ENCODE data around the gene H2AZ1. TPM values are rescaled to one million over a fixed set of nuclear protein-coding genes. Genes with fewer than 3 reads are reported as not detected.

The H2AZ1 gene
- total and polyA plus RNA-seq, 2 donors (not counting 1 experiment from before 2014, with no cell fraction given): 95.9 to 105 TPM

- Histone ChIP-seq H3K27ac (ENCODE audit: low read length in 2 of 2) (no peak overlapping the region), H2AFZ (ENCODE audit: insufficient read depth, low read depth, low read length, poor library complexity, severe bottlenecking) (no peak overlapping the region), H4K20me1 (ENCODE audit: control insufficient read depth, insufficient read depth, low read length, poor library complexity, severe bottlenecking) (peaks cover 51% of the 10 kb centered on the region), H3K9ac (ENCODE audit: low read length) (no peak overlapping the region), H3K36me3 (replicated peaks in 1 of 2; ENCODE audit: control extremely low read depth in 1 of 2, control insufficient read depth in 1 of 2, extremely low read depth in 1 of 2, insufficient read depth in 2 of 2, low read length in 1 of 2) (peaks cover 8 to 17% of the 10 kb centered on the region in 2 experiments), H3K4me2 (replicated peaks; ENCODE audit: low read depth, low read length, poor library complexity, severe bottlenecking) (no peak overlapping the region), H3K9me3 (ENCODE audit: control extremely low read depth in 1 of 3, control insufficient read depth in 2 of 3, insufficient read depth in 1 of 3, low read length in 2 of 3) (peaks cover 4 to 12% (median 9%) of the 10 kb centered on the region in 3 donors), H3K27me3 (replicated peaks in 1 of 4; ENCODE audit: control extremely low read depth in 1 of 4, control insufficient read depth in 3 of 4, insufficient read depth in 4 of 4, low read length in 3 of 4) (no peaks in the 10 kb centered on the region), H3K4me1 (ENCODE audit: control insufficient read depth in 2 of 2, insufficient read depth in 2 of 2, low read length in 2 of 2) (no peaks in the 10 kb centered on the region), H3K79me2 (ENCODE audit: control insufficient read depth, insufficient read depth, low read length) (peaks cover 96% of the 10 kb centered on the region), H3K4me3 (ENCODE audit: control extremely low read depth in 1 of 5, extremely low read depth in 1 of 5, insufficient read depth in 1 of 5, low read depth in 2 of 5, low read length in 4 of 5) (no peak overlapping the region)
- no peak for ATAC-seq (ENCODE audit: low read depth)
- ChIA-PET CTCF (no interaction called here), POLR2A (no interaction called here)
- Mint-ChIP-seq H3K9me3 (ENCODE audit: insufficient read depth) (peaks cover 2% of the 10 kb centered on the region), H3K27me3 (no peaks in the 10 kb centered on the region), H3K4me1 (peaks cover 24% of the 10 kb centered on the region), H3K27ac (no peak overlapping the region), H3K4me3 (no peak overlapping the region)
- TF ChIP-seq, protein P1, sequence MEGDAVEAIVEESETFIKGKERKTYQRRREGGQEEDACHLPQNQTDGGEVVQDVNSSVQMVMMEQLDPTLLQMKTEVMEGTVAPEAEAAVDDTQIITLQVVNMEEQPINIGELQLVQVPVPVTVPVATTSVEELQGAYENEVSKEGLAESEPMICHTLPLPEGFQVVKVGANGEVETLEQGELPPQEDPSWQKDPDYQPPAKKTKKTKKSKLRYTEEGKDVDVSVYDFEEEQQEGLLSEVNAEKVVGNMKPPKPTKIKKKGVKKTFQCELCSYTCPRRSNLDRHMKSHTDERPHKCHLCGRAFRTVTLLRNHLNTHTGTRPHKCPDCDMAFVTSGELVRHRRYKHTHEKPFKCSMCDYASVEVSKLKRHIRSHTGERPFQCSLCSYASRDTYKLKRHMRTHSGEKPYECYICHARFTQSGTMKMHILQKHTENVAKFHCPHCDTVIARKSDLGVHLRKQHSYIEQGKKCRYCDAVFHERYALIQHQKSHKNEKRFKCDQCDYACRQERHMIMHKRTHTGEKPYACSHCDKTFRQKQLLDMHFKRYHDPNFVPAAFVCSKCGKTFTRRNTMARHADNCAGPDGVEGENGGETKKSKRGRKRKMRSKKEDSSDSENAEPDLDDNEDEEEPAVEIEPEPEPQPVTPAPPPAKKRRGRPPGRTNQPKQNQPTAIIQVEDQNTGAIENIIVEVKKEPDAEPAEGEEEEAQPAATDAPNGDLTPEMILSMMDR (IDR thresholded peaks at IDR 0.05): no peak
- intact Hi-C loops (cut with micrococcal nuclease): no loop called here
- no peak for DNase-seq
Observed at GRCh38 chr4:99934891-99935290, 15.2 kb downstream of the H2AZ1 start.

- H3K27ac Mint-ChIP-seq: no peak overlapping the region
Observed at GRCh38 chr4:99927566-99927965, 22.5 kb downstream of the H2AZ1 start.

More at GRCh38 chr4:99927566-99927965, 22.5 kb downstream of the H2AZ1 start:
- Mint-ChIP-seq H3K4me1 (peaks cover 14% of the 10 kb centered on the region), H3K27me3 (no peaks in the 10 kb centered on the region), H3K9me3 (ENCODE audit: insufficient read depth) (no peaks in the 10 kb centered on the region), H3K4me3 (no peak overlapping the region)
- Histone ChIP-seq H4K20me1 (ENCODE audit: control insufficient read depth, insufficient read depth, low read length, poor library complexity, severe bottlenecking) (peaks cover 29% of the 10 kb centered on the region), H3K79me2 (ENCODE audit: control insufficient read depth, insufficient read depth, low read length) (peaks cover 46% of the 10 kb centered on the region), H3K4me2 (replicated peaks; ENCODE audit: low read depth, low read length, poor library complexity, severe bottlenecking) (no peak overlapping the region), H3K9me3 (ENCODE audit: control extremely low read depth in 1 of 3, control insufficient read depth in 2 of 3, insufficient read depth in 1 of 3, low read length in 2 of 3) (no peaks in the 10 kb centered on the region), H2AFZ (ENCODE audit: insufficient read depth, low read depth, low read length, poor library complexity, severe bottlenecking) (no peak overlapping the region), H3K9ac (ENCODE audit: low read length) (no peak overlapping the region), H3K36me3 (replicated peaks in 1 of 2; ENCODE audit: control extremely low read depth in 1 of 2, control insufficient read depth in 1 of 2, extremely low read depth in 1 of 2, insufficient read depth in 2 of 2, low read length in 1 of 2) (peaks cover 5 to 26% of the 10 kb centered on the region in 2 experiments), H3K27ac (ENCODE audit: low read length in 2 of 2) (no peak overlapping the region), H3K4me3 (ENCODE audit: control extremely low read depth in 1 of 5, extremely low read depth in 1 of 5, insufficient read depth in 1 of 5, low read depth in 2 of 5, low read length in 4 of 5) (no peak overlapping the region), H3K4me1 (ENCODE audit: control insufficient read depth in 2 of 2, insufficient read depth in 2 of 2, low read length in 2 of 2) (no peaks in the 10 kb centered on the region), H3K27me3 (replicated peaks in 1 of 4; ENCODE audit: control extremely low read depth in 1 of 4, control insufficient read depth in 3 of 4, insufficient read depth in 4 of 4, low read length in 3 of 4) (no peaks in the 10 kb centered on the region)
- no CpG with 5 or more reads among the region's 2 CpGs for WGBS (ENCODE audit: insufficient coverage)
- intact Hi-C loops (cut with micrococcal nuclease): no loop called here
- TF ChIP-seq EZH2 (IDR thresholded peaks at IDR 0.05; ENCODE audit: borderline replicate concordance, insufficient read depth, low read depth, low read length, poor library complexity, severe bottlenecking): no peak
- TF ChIP-seq, protein P1 (IDR thresholded peaks at IDR 0.05): no peak
- DNase-seq (no peak), ATAC-seq (ENCODE audit: low read depth) (no peak)
- POLR2A ChIA-PET: no interaction called here
- CTCF ChIA-PET: no interaction called here

All from B cell (primary cell).